GM12878 (cell line): Measurements from ENCODE around the gene IRGC. TPM values are rescaled to one million over a fixed set of nuclear protein-coding genes. Genes with fewer than 3 reads are reported as not detected.

ENCODE experiments used
- ATAC-seq: fragments of 200-7000 bp; cut with Tn5 transposase; 3 replicates; pipeline ENCODE4 v1.9.1; 2020; ENCODE audit warnings: mild to moderate bottlenecking, moderate library complexity
- BruUV-seq: library from RNA; stranded (reverse); fragments of 400-500 nt; replicated peaks from 2 replicates; lab custom pipeline; 2021; lab: Mats Ljungman, UMichigan
- CTCF ChIA-PET: fragments of 300-600 bp; sonication (Branson Sonifier 250); formaldehyde crosslinking; extraction: SDS; loops from one replicate; lab custom pipeline; 2021; ENCODE audit warnings: inconsistent platforms; lab: Yijun Ruan, JAX
- POLR2A ChIA-PET: fragments of 350-600 bp; formaldehyde crosslinking; extraction: SDS; loops from one replicate; lab custom pipeline; 2021; ENCODE audit warnings: inconsistent platforms; lab: Charles Lee
- RAD21 ChIA-PET: fragments of 300-600 bp; sonication (Branson Sonifier 250); formaldehyde crosslinking; loops from one replicate; lab custom pipeline; 2023; ENCODE audit warnings: antibody characterized with exemption; ENCODE audit not compliant: unreplicated experiment; lab: Charles Lee
- SMC1A ChIA-PET: fragments of 300-600 bp; sonication (Branson Sonifier 250); formaldehyde crosslinking; loops from one replicate; lab custom pipeline; 2023; ENCODE audit not compliant: unreplicated experiment, uncharacterized antibody; lab: Charles Lee
- DNase-seq: peaks from one replicate; pipeline ENCODE4 v3.0.0-alpha.2; 2011; ENCODE audit warnings: low read depth, low spot score
- FAIRE-seq: peaks from 3 replicates; lab custom pipeline; 2011; peaks lifted over from hg19 to GRCh38; lab: Jason Lieb, UNC
- H2AFZ ChIP-seq: 2 replicates; pipeline ENCODE4 v1.6.0; 2011; ENCODE audit warnings: low read depth, low read length, control low read depth; ENCODE audit not compliant: control insufficient read depth
- H3K27ac ChIP-seq: 2 replicates; pipeline ENCODE4 v1.5.1; 2011; ENCODE audit warnings: control low read depth; ENCODE audit not compliant: control insufficient read depth, insufficient read depth
- H3K27me3 ChIP-seq, 2 experiments: replicated peaks in 1 of 2; 2 replicates each; pipeline versions ENCODE4 v1.6.0 to v1.6.1; 2011; ENCODE audit warnings: low read length in 1 of 2; ENCODE audit not compliant: control insufficient read depth in 2 of 2, insufficient read depth in 2 of 2
- H3K36me3 ChIP-seq, 2 experiments: 2 replicates each; pipeline ENCODE4 v1.5.1; 2011; ENCODE audit warnings: low read length in 1 of 2; ENCODE audit not compliant: control insufficient read depth in 2 of 2, insufficient read depth in 2 of 2
- H3K4me1 ChIP-seq: 2 replicates; pipeline ENCODE4 v1.6.1; 2011; ENCODE audit warnings: mild to moderate bottlenecking, low read length, moderate library complexity, mixed read lengths; ENCODE audit not compliant: control insufficient read depth, insufficient read depth
- H3K4me2 ChIP-seq: 2 replicates; pipeline ENCODE4 v1.6.0; 2011; ENCODE audit warnings: control low read depth; ENCODE audit not compliant: control insufficient read depth, insufficient read depth
- H3K4me3 ChIP-seq: fragments of 200-600 bp; sonication (generic); 2 replicates; pipeline ENCODE4 v1.5.1; 2016
- H3K79me2 ChIP-seq: 2 replicates; pipeline ENCODE4 v1.6.0; 2011; ENCODE audit warnings: low read length; ENCODE audit not compliant: control insufficient read depth, insufficient read depth
- H3K9ac ChIP-seq: 2 replicates; pipeline ENCODE4 v1.8.0; 2011; ENCODE audit warnings: low read length, control low read depth, mixed read lengths; ENCODE audit not compliant: control insufficient read depth, insufficient read depth
- H3K9me3 ChIP-seq: replicated peaks from 3 replicates; pipeline ENCODE4 v1.5.1; 2011; ENCODE audit warnings: mild to moderate bottlenecking, low read length; ENCODE audit not compliant: control insufficient read depth, insufficient read depth
- H4K20me1 ChIP-seq: 2 replicates; pipeline ENCODE4 v1.6.0; 2011; ENCODE audit not compliant: control insufficient read depth, insufficient read depth
- CHD4 ChIP-seq: fragments of 200-600 bp; sonication (generic); IDR thresholded peaks from 2 replicates; pipeline ENCODE4 v1.6.1; 2016; ENCODE audit warnings: mild to moderate bottlenecking
- MEF2B ChIP-seq: fragments of 450-650 bp; IDR thresholded peaks from 2 replicates; pipeline ENCODE4 v1.6.1; 2018; ENCODE audit warnings: mild to moderate bottlenecking, moderate library complexity; ENCODE audit not compliant: partially characterized antibody, poor library complexity, severe bottlenecking
- NBN ChIP-seq: fragments of 450-650 bp; IDR thresholded peaks from 2 replicates; pipeline ENCODE4 v1.6.1; 2016
- NFXL1 ChIP-seq: fragments of 450-650 bp; IDR thresholded peaks from 2 replicates; pipeline ENCODE4 v1.6.1; 2017; ENCODE audit warnings: antibody characterized with exemption, mild to moderate bottlenecking, borderline replicate concordance
- NR2C1 ChIP-seq: fragments of 450-650 bp; IDR thresholded peaks from 2 replicates; pipeline ENCODE4 v1.6.1; 2017; ENCODE audit warnings: antibody characterized with exemption, mild to moderate bottlenecking, moderate library complexity
- RELA ChIP-seq: fragments of 450-650 bp; IDR thresholded peaks from 2 replicates; pipeline ENCODE4 v1.8.0; 2014; ENCODE audit warnings: borderline replicate concordance; ENCODE audit not compliant: partially characterized antibody
- SREBF2 ChIP-seq: IDR thresholded peaks from 2 replicates; pipeline ENCODE4 v1.6.1; 2012; ENCODE audit warnings: mild to moderate bottlenecking, low read length
- WGBS: methylation state at CpG from one replicate; pipeline ENCODE4 v1.1.6; 2016; ENCODE audit warnings: low lambda C conversion rate; ENCODE audit not compliant: insufficient replicate concordance, insufficient coverage; ENCODE audit errors: missing lambda C conversion rate; 5-methylcytosine and 5-hydroxymethylcytosine counted together
- in situ Hi-C: fragments of 300-500 bp; cut with MboI; formaldehyde crosslinking; loops from 9 replicates; pipeline ENCODE4 v1.14.3; 2018; ENCODE audit warnings: mixed read lengths
- intact Hi-C: fragments of 100-400 bp; cut with micrococcal nuclease; formaldehyde crosslinking; loops from one replicate; pipeline ENCODE4 v1.14.2; 2022; ENCODE audit not compliant: unreplicated experiment
- polyA plus RNA-seq, 11 experiments: library from polyadenylated mRNA; depleted of rRNA in 4 of 11; unstranded in 6 of 11; stranded (reverse) in 5 of 11; fragments of >200 nt; fragmentation: Nextera tagmentation in 4 of 11; fragmentation: Illumina TruSeq in 1 of 11; extraction: Ambion mirVana in 4 of 11; extraction: Trizol in 1 of 11; gene quantifications; 1 replicate in 1 of 11; 2 replicates in 10 of 11; pipeline versions ENCODE4 v1.2.1 to v1.2.3, GENCODE V29; 2011 to 2016; ENCODE audit warnings: inconsistent platforms in 2 of 11, missing spikeins in 2 of 11, low read depth in 1 of 11
- total RNA-seq, 4 experiments: library from RNA; depleted of rRNA in 3 of 4; stranded (reverse); fragments of >200 nt in 3 of 4; fragmentation: Illumina TruSeq in 1 of 4; extraction: Trizol in 1 of 4; gene quantifications; 2 replicates each; pipeline versions ENCODE4 v1.2.1 to v1.2.3, GENCODE V29; 2013 to 2021
- TF ChIP-seq, protein P1 (sequence below): IDR thresholded peaks from 2 replicates; pipeline ENCODE4 v1.6.1; 2012; ENCODE audit warnings: low read length, inconsistent platforms

IRGC gene
- total and polyA plus RNA-seq, 10 of the 15 experiments (the other 5 are each of a cell fraction or from before 2014, with no cell fraction given) = 0.04 TPM; not detected in 9

GRCh38 chr19:43735957-43736356 is 20.1 kb downstream of the IRGC start (continued):
- TF ChIP-seq RELA = no peak
- no peak for TF ChIP-seq NBN
- TF ChIP-seq SREBF2 = no peak
- no peak for TF ChIP-seq CHD4
- TF ChIP-seq, all 136 proteins: peak for 0

GRCh38 chr19:43738780-43739211 is 22.9 kb downstream of the IRGC start:
- in situ Hi-C loops = no loop called here
- Histone ChIP-seq H3K27ac (no peak overlapping the region), H3K27me3 (no peaks in the 10 kb centered on the region), H2AFZ (no peak overlapping the region), H3K4me2 (no peak overlapping the region), H3K36me3 (peaks cover 19 to 52% of the 10 kb centered on the region in 2 experiments)
- no peak for FAIRE-seq
- TF ChIP-seq NFXL1 = no peak
- no peak for TF ChIP-seq NR2C1
- TF ChIP-seq, protein P1, sequence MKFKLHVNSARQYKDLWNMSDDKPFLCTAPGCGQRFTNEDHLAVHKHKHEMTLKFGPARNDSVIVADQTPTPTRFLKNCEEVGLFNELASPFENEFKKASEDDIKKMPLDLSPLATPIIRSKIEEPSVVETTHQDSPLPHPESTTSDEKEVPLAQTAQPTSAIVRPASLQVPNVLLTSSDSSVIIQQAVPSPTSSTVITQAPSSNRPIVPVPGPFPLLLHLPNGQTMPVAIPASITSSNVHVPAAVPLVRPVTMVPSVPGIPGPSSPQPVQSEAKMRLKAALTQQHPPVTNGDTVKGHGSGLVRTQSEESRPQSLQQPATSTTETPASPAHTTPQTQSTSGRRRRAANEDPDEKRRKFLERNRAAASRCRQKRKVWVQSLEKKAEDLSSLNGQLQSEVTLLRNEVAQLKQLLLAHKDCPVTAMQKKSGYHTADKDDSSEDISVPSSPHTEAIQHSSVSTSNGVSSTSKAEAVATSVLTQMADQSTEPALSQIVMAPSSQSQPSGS = no peak
- TF ChIP-seq MEF2B = no peak
- TF ChIP-seq, all 136 proteins: peak for 0
- no peak overlapping the region for H3K4me3 ChIP-seq
- ChIA-PET SMC1A (no interaction called here), POLR2A (no interaction called here), CTCF (interaction anchor here (1.8 kb wide), 1 partner anchor 71 kb away, joined by 5 read pairs; no protein-coding TSS in a partner anchor), RAD21 (interaction anchor here (1.2 kb wide), 1 partner anchor 70 kb away, joined by 3 read pairs; no protein-coding TSS in a partner anchor)
- H3K79me2 ChIP-seq = no peaks in the 10 kb centered on the region
- H3K4me1 ChIP-seq = no peaks in the 10 kb centered on the region
- H4K20me1 ChIP-seq = no peaks in the 10 kb centered on the region
- no peak overlapping the region for H3K9ac ChIP-seq
- no peaks in the 10 kb centered on the region for H3K9me3 ChIP-seq
- DNase-seq (no peak), ATAC-seq (no peak)
- 69% methylated on average over 5 of the region's 5 CpGs for WGBS
- no TSS peak for BruUV-seq
- intact Hi-C loops = no loop called here
